KMS-11 (cell line): Measurements from ENCODE around the gene PPP1R8.

Experiments used
- H2AFZ ChIP-seq: fragments of 200-600 bp; sonication (generic); 2 replicates; pipeline ENCODE4 v1.6.1; 2016; ENCODE audit warnings: antibody characterized with exemption, mixed run types, low read depth
- H3K27ac ChIP-seq: fragments of 200-600 bp; sonication (generic); 2 replicates; pipeline ENCODE4 v1.6.1; 2016; ENCODE audit warnings: mild to moderate bottlenecking, mixed run types
- H3K27me3 ChIP-seq: fragments of 200-600 bp; sonication (generic); 2 replicates; pipeline ENCODE4 v1.6.1; 2017; ENCODE audit warnings: mild to moderate bottlenecking, low read depth, mixed run types, moderate library complexity; ENCODE audit not compliant: insufficient read depth
- H3K36me3 ChIP-seq: fragments of 200-600 bp; sonication (generic); 2 replicates; pipeline ENCODE4 v1.6.1; 2017; ENCODE audit warnings: mild to moderate bottlenecking, mixed run types; ENCODE audit not compliant: insufficient read depth
- H3K4me1 ChIP-seq: fragments of 200-600 bp; sonication (generic); 2 replicates; pipeline ENCODE4 v1.6.1; 2016; ENCODE audit warnings: mild to moderate bottlenecking, low read depth, mixed run types; ENCODE audit not compliant: poor library complexity, severe bottlenecking
- H3K4me2 ChIP-seq: fragments of 200-600 bp; sonication (generic); 2 replicates; pipeline ENCODE4 v1.7.0; 2016; ENCODE audit warnings: mild to moderate bottlenecking, mixed run types
- H3K4me3 ChIP-seq: fragments of 200-600 bp; sonication (generic); IDR thresholded peaks from 2 replicates; pipeline ENCODE4 v1.6.1; 2017; ENCODE audit warnings: low read depth, low read length, mixed read lengths; ENCODE audit not compliant: insufficient read depth
- H3K79me2 ChIP-seq: fragments of 200-600 bp; sonication (generic); 2 replicates; pipeline ENCODE4 v1.6.1; 2016; ENCODE audit warnings: low read depth, mixed run types; ENCODE audit not compliant: insufficient read depth
- H3K9ac ChIP-seq: fragments of 200-600 bp; sonication (generic); 2 replicates; pipeline ENCODE4 v1.6.1; 2016; ENCODE audit warnings: mild to moderate bottlenecking, mixed run types
- H4K20me1 ChIP-seq: fragments of 200-600 bp; sonication (generic); 2 replicates; pipeline ENCODE4 v1.6.1; 2016; ENCODE audit warnings: mild to moderate bottlenecking, mixed run types; ENCODE audit not compliant: insufficient read depth
- CTCF ChIP-seq: fragments of 200-600 bp; sonication (generic); conservative IDR thresholded peaks from 2 replicates; pipeline ENCODE4 v1.6.1; 2017; ENCODE audit warnings: low read depth, mild to moderate bottlenecking, antibody characterized with exemption, low read length, moderate library complexity, mixed read lengths

Gene PPP1R8

GRCh38 chr1:27879374-27880082 is 48.9 kb downstream of the PPP1R8 start:
- no peak overlapping the region for H3K4me3 ChIP-seq
- H3K9ac ChIP-seq, result no peak overlapping the region
- no peaks in the 10 kb centered on the region for H3K36me3 ChIP-seq
- H2AFZ ChIP-seq, result no peak overlapping the region
- H3K27me3 ChIP-seq, result no peaks in the 10 kb centered on the region
- no peaks in the 10 kb centered on the region for H4K20me1 ChIP-seq
- H3K79me2 ChIP-seq, result peaks cover 11% of the 10 kb centered on the region; the same call in 1 of the 2 replicates
- peaks cover 90% of the 10 kb centered on the region for H3K4me1 ChIP-seq
- no peak overlapping the region; the same call in 1 of the 2 replicates for H3K27ac ChIP-seq
- no peak for TF ChIP-seq CTCF
- H3K4me2 ChIP-seq, result no peak overlapping the region

GRCh38 chr1:27882543-27882903 is 51.9 kb downstream of the PPP1R8 start:
- no peaks in the 10 kb centered on the region for H3K79me2 ChIP-seq
- H2AFZ ChIP-seq, result no peak overlapping the region
- no peak overlapping the region for H3K4me2 ChIP-seq
- H3K36me3 ChIP-seq, result no peaks in the 10 kb centered on the region
- no peak overlapping the region; the same call in 1 of the 2 replicates for H3K27ac ChIP-seq
- H3K4me3 ChIP-seq, result no peak overlapping the region
- no peak overlapping the region for H3K9ac ChIP-seq
- H4K20me1 ChIP-seq, result no peaks in the 10 kb centered on the region
- H3K4me1 ChIP-seq, result peaks cover 90% of the 10 kb centered on the region
- no peaks in the 10 kb centered on the region for H3K27me3 ChIP-seq
- no peak for TF ChIP-seq CTCF

GRCh38 chr1:27883536-27883935 is 53.0 kb downstream of the PPP1R8 start:
- Histone ChIP-seq H2AFZ (no peak overlapping the region), H3K36me3 (no peaks in the 10 kb centered on the region), H3K9ac (peak overlapping the region; percentile 16; the same call in 1 of the 2 replicates), H3K27me3 (no peaks in the 10 kb centered on the region), H4K20me1 (no peaks in the 10 kb centered on the region), H3K27ac (peak overlapping the region; percentile 89), H3K4me1 (peaks cover 90% of the 10 kb centered on the region), H3K4me2 (peak overlapping the region; percentile 63), H3K4me3 (no peak overlapping the region), H3K79me2 (no peaks in the 10 kb centered on the region)
- TF ChIP-seq CTCF, result no peak

- H3K27ac ChIP-seq, result peak overlapping the region; percentile 89
- H3K4me2 ChIP-seq, result peak overlapping the region; percentile 63
- no peak overlapping the region for H2AFZ ChIP-seq
- H3K79me2 ChIP-seq, result no peaks in the 10 kb centered on the region
- peaks cover 90% of the 10 kb centered on the region for H3K4me1 ChIP-seq
- no peaks in the 10 kb centered on the region for H3K27me3 ChIP-seq
- TF ChIP-seq CTCF, result no peak
- no peaks in the 10 kb centered on the region for H4K20me1 ChIP-seq
- no peaks in the 10 kb centered on the region for H3K36me3 ChIP-seq
- peak overlapping the region; percentile 16; the same call in 1 of the 2 replicates for H3K9ac ChIP-seq
- no peak overlapping the region for H3K4me3 ChIP-seq
Measured at GRCh38 chr1:27884006-27884954, 53.7 kb downstream of the PPP1R8 start.
